HL-60 (cell line): ENCODE measurements around the gene CCR1.

Experiments used
- DNase-seq, 2 experiments: peaks; one replicate each; pipeline ENCODE4 v3.0.0-alpha.2; 2010 to 2020; ENCODE audit warnings: low read depth in 1 of 2, low spot score in 1 of 2
- H3K27ac ChIP-seq: fragments of 250-450 bp; sonication (Bioruptor Pico); replicated peaks from 2 replicates; pipeline ENCODE4 v1.5.1; 2020; ENCODE audit warnings: mild to moderate bottlenecking, moderate library complexity
- H3K27me3 ChIP-seq: fragments of 250-450 bp; sonication (Bioruptor Pico); 2 replicates; pipeline ENCODE4 v1.5.1; 2021; ENCODE audit warnings: mild to moderate bottlenecking, moderate library complexity; ENCODE audit not compliant: insufficient read depth, poor library complexity, severe bottlenecking
- H3K4me3 ChIP-seq: replicated peaks from 2 replicates; pipeline ENCODE4 v1.5.1; 2011; ENCODE audit warnings: mild to moderate bottlenecking, control low read depth, low read length; ENCODE audit not compliant: insufficient read depth
- CTCF ChIP-seq: IDR thresholded peaks from one replicate; pipeline ENCODE4 v1.5.1; 2011; ENCODE audit warnings: low read length, control low read depth, inconsistent platforms; ENCODE audit not compliant: insufficient read depth
- GABPA ChIP-seq: IDR thresholded peaks from 2 replicates; pipeline ENCODE4 v1.6.1; 2012; ENCODE audit warnings: low read depth
- POLR2AphosphoS5 ChIP-seq: IDR thresholded peaks from 2 replicates; pipeline ENCODE4 v1.6.1; 2012; ENCODE audit warnings: low read depth
- REST ChIP-seq: IDR thresholded peaks from 2 replicates; pipeline ENCODE4 v1.6.1; 2012; ENCODE audit warnings: low read depth; ENCODE audit not compliant: insufficient replicate concordance
- SPI1 ChIP-seq: IDR thresholded peaks from 2 replicates; pipeline ENCODE4 v1.6.1; 2012; ENCODE audit warnings: low read depth, mild to moderate bottlenecking, borderline replicate concordance

Gene CCR1

GRCh38 chr3:46243560-46243959 is 35.4 kb upstream of the CCR1 start:
- TF ChIP-seq POLR2AphosphoS5 (no peak), REST (no peak), CTCF (no peak), SPI1 (no peak), GABPA (no peak)
- no peak for DNase-seq
- no peaks in the 10 kb centered on the region for H3K27me3 ChIP-seq
- no peak overlapping the region for H3K27ac ChIP-seq
- H3K4me3 ChIP-seq = no peak overlapping the region

- Histone ChIP-seq H3K4me3 (no peak within 1 kb of the TSS), H3K27ac (peak within 1 kb of the TSS; percentile 47), H3K27me3 (no peaks in the 10 kb centered on the region)
- DNase-seq = peak in 1 of 2 experiments; percentile 37
- TF ChIP-seq SPI1 = peak; percentile 92
- TF ChIP-seq POLR2AphosphoS5 = no peak
Measured at GRCh38 chr3:46242120-46242519, 34.0 kb upstream of the CCR1 start, which contains the start of gene CCR3. Gene CCR3, plus strand, starts transcription at chr3:46242460. Its CDS starts 22,699 bp downstream, at chr3:46265159.

- TF ChIP-seq POLR2AphosphoS5 (no peak), GABPA (no peak), SPI1 (no peak), REST (no peak), CTCF (no peak)
- H3K27ac ChIP-seq = no peak overlapping the region
- no peaks in the 10 kb centered on the region for H3K27me3 ChIP-seq
Measured at GRCh38 chr3:46239952-46240351, 31.8 kb upstream of the CCR1 start.

GRCh38 chr3:46239301-46239938 is 31.3 kb upstream of the CCR1 start:
- TF ChIP-seq GABPA (no peak), SPI1 (no peak), POLR2AphosphoS5 (no peak), REST (no peak), CTCF (no peak)
- Histone ChIP-seq H3K4me3 (no peak overlapping the region), H3K27me3 (no peaks in the 10 kb centered on the region), H3K27ac (no peak overlapping the region)
- DNase-seq = peak in 1 of 2 experiments; percentile 41

More at GRCh38 chr3:46239952-46240351, 31.8 kb upstream of the CCR1 start:
- H3K4me3 ChIP-seq = no peak overlapping the region
- no peak for DNase-seq
